ENCODE results near the gene POU2F3. TPM values are rescaled to one million over a fixed set of nuclear protein-coding genes. Genes with fewer than 3 reads are reported as not detected.

Gene POU2F3
- total RNA-seq, 1 donor from 2014 or later, result not detected

- DNase-seq (no peak), ATAC-seq (ENCODE audit: low read depth) (no peak)
- intact Hi-C loops (cut with micrococcal nuclease), result no loop called here
- Mint-ChIP-seq H3K36me3 (ENCODE audit: low read depth) (no peaks in the 10 kb centered on the region), H3K4me1 (no peaks in the 10 kb centered on the region), H3K27ac (no peak overlapping the region), H3K27me3 (peaks cover 38% of the 10 kb centered on the region), H3K4me3 (no peak overlapping the region), H3K9me3 (no peaks in the 10 kb centered on the region)
- TF ChIP-seq CTCF (IDR thresholded peaks at IDR 0.05), result no peak
- CTCF ChIA-PET, result no interaction called here
- POLR2A ChIA-PET, result no interaction called here
These were observed 51.0 kb downstream of the POU2F3 start for GRCh38 chr11:120290956-120291355.

GRCh38 chr11:120293038-120293800 is 53.3 kb downstream of the POU2F3 start:
- intact Hi-C loops (cut with micrococcal nuclease), result no loop called here
- Mint-ChIP-seq H3K27me3 (peaks cover 46% of the 10 kb centered on the region), H3K4me3 (no peak overlapping the region), H3K4me1 (no peaks in the 10 kb centered on the region), H3K9me3 (no peaks in the 10 kb centered on the region), H3K27ac (no peak overlapping the region), H3K36me3 (ENCODE audit: low read depth) (no peaks in the 10 kb centered on the region)
- TF ChIP-seq CTCF (IDR thresholded peaks at IDR 0.05), result no peak
- ChIA-PET CTCF (interaction anchor here (1.0 kb wide), 1 partner anchor 10 kb away, joined by 3 read pairs; no protein-coding TSS in a partner anchor), POLR2A (no interaction called here)
- no peak for ATAC-seq (ENCODE audit: low read depth)
- no peak for DNase-seq

- H3K9me3 Mint-ChIP-seq, result no peaks in the 10 kb centered on the region
- H3K4me3 Mint-ChIP-seq, result no peak overlapping the region
- H3K27ac Mint-ChIP-seq, result no peak overlapping the region
- ChIA-PET CTCF (no interaction called here), POLR2A (no interaction called here)
- H3K4me1 Mint-ChIP-seq, result no peaks in the 10 kb centered on the region
- intact Hi-C loops (cut with micrococcal nuclease), result no loop called here
- H3K27me3 Mint-ChIP-seq, result peaks cover 49% of the 10 kb centered on the region
- TF ChIP-seq CTCF (IDR thresholded peaks at IDR 0.05), result no peak
- no peaks in the 10 kb centered on the region for H3K36me3 Mint-ChIP-seq (ENCODE audit: low read depth)
- ATAC-seq (ENCODE audit: low read depth) (no peak), DNase-seq (no peak)
These were observed 54.2 kb downstream of the POU2F3 start for GRCh38 chr11:120294096-120294495.

- Mint-ChIP-seq H3K27me3 (peaks cover 44% of the 10 kb centered on the region), H3K4me1 (no peaks in the 10 kb centered on the region), H3K27ac (no peak overlapping the region), H3K9me3 (no peaks in the 10 kb centered on the region), H3K36me3 (ENCODE audit: low read depth) (no peaks in the 10 kb centered on the region), H3K4me3 (no peak overlapping the region)
- no peak for DNase-seq
- TF ChIP-seq CTCF (IDR thresholded peaks at IDR 0.05), result no peak
- intact Hi-C loops (cut with micrococcal nuclease), result no loop called here
- POLR2A ChIA-PET, result no interaction called here
- ATAC-seq (ENCODE audit: low read depth), result no peak
- CTCF ChIA-PET, result no interaction called here
These were observed 55.2 kb downstream of the POU2F3 start for GRCh38 chr11:120295099-120295498.

- Mint-ChIP-seq H3K27ac (no peak overlapping the region), H3K9me3 (no peaks in the 10 kb centered on the region), H3K36me3 (ENCODE audit: low read depth) (no peaks in the 10 kb centered on the region), H3K27me3 (peaks cover 41% of the 10 kb centered on the region), H3K4me3 (no peak overlapping the region), H3K4me1 (no peaks in the 10 kb centered on the region)
- CTCF ChIA-PET, result no interaction called here
- TF ChIP-seq CTCF (IDR thresholded peaks at IDR 0.05), result no peak
- POLR2A ChIA-PET, result no interaction called here
- ATAC-seq (ENCODE audit: low read depth), result no peak
- intact Hi-C loops (cut with micrococcal nuclease), result no loop called here
- no peak for DNase-seq
These were observed 56.6 kb downstream of the POU2F3 start for GRCh38 chr11:120296554-120296953.
